Stimulated activated naive CD8-positive, alpha-beta T cell treated with anti-CD3 and anti-CD28 coated beads, Interleukin-15, Interleukin-2, amounts not matched to agents 100 U/mL and 50 U/mL, for 24 hours (primary cell): ENCODE data around the gene B3GALT5.
"Not testable (repeated sequence)": the region's sequence is repeated elsewhere in the genome, so short reads cannot be mapped to it uniquely, and the experiment has no call there.

Experiments used
- ATAC-seq: fragments of 150-1000 bp; cut with Tn5 transposase; one replicate; pipeline ENCODE4 v1.10.0; 2021
- DNase-seq: peaks from one replicate; pipeline ENCODE4 v3.0.0; 2021

The B3GALT5 gene

GRCh38 chr21:39667353-39667891, 54.7 kb downstream of the B3GALT5 start:
- ATAC-seq = no peak
- DNase-seq = no peak

GRCh38 chr21:39668369-39668768, 55.6 kb downstream of the B3GALT5 start:
- ATAC-seq (no peak), DNase-seq (no peak)

- ATAC-seq (no peak), DNase-seq (no peak)
These were observed 56.7 kb downstream of the B3GALT5 start for GRCh38 chr21:39669485-39669884.

- ATAC-seq (no peak), DNase-seq (no peak)
These were observed 57.4 kb downstream of the B3GALT5 start for GRCh38 chr21:39669976-39670661.

GRCh38 chr21:39670701-39671100, 58.0 kb downstream of the B3GALT5 start:
- no peak for ATAC-seq

GRCh38 chr21:39671986-39672385, 59.2 kb downstream of the B3GALT5 start:
- DNase-seq (no peak), ATAC-seq (no peak)

More at GRCh38 chr21:39670701-39671100, 58.0 kb downstream of the B3GALT5 start:
- DNase-seq = no peak

- ATAC-seq (no peak), DNase-seq (no peak)
These were observed 60.4 kb downstream of the B3GALT5 start for GRCh38 chr21:39673163-39673562.

GRCh38 chr21:39673736-39674135, 61.0 kb downstream of the B3GALT5 start:
- no peak for ATAC-seq
- no peak for DNase-seq

GRCh38 chr21:39674801-39675200, 62.1 kb downstream of the B3GALT5 start:
- ATAC-seq (no peak), DNase-seq (no peak)

GRCh38 chr21:39675590-39675989, 62.9 kb downstream of the B3GALT5 start:
- no peak for ATAC-seq
- DNase-seq = no peak

- DNase-seq = no peak
- no peak for ATAC-seq
These were observed 63.4 kb downstream of the B3GALT5 start for GRCh38 chr21:39675993-39676661.

- no peak for DNase-seq
These were observed 67.5 kb downstream of the B3GALT5 start for GRCh38 chr21:39680216-39680615.

GRCh38 chr21:39681257-39681656, 68.5 kb downstream of the B3GALT5 start:
- no peak for ATAC-seq

More at GRCh38 chr21:39680216-39680615, 67.5 kb downstream of the B3GALT5 start:
- no peak for ATAC-seq

GRCh38 chr21:39681845-39682244, 69.1 kb downstream of the B3GALT5 start:
- ATAC-seq = no peak

More at GRCh38 chr21:39681257-39681656, 68.5 kb downstream of the B3GALT5 start:
- DNase-seq = no peak

GRCh38 chr21:39685236-39685635, 72.5 kb downstream of the B3GALT5 start:
- DNase-seq = no peak
- no peak for ATAC-seq

More at GRCh38 chr21:39681845-39682244, 69.1 kb downstream of the B3GALT5 start:
- no peak for DNase-seq

GRCh38 chr21:39685991-39686390, 73.3 kb downstream of the B3GALT5 start:
- ATAC-seq = no peak
- DNase-seq = no peak

GRCh38 chr21:39686646-39687468, 74.1 kb downstream of the B3GALT5 start:
- DNase-seq = no peak
- ATAC-seq = no peak

GRCh38 chr21:39688010-39688409, 75.3 kb downstream of the B3GALT5 start:
- ATAC-seq = no peak
- DNase-seq = no peak

- not testable (repeated sequence) for ATAC-seq, DNase-seq
These were observed 77.1 kb downstream of the B3GALT5 start for GRCh38 chr21:39689860-39690259.

- DNase-seq (no peak), ATAC-seq (no peak)
These were observed 77.7 kb downstream of the B3GALT5 start for GRCh38 chr21:39690454-39690853.

GRCh38 chr21:39694750-39695149, 82.0 kb downstream of the B3GALT5 start:
- ATAC-seq = no peak
- DNase-seq = no peak

GRCh38 chr21:39696196-39696595, 83.5 kb downstream of the B3GALT5 start:
- DNase-seq (no peak), ATAC-seq (no peak)
